Heart right ventricle (tissue), 16 donors: ENCODE measurements around the gene IKBKE. TPM values are rescaled to one million over a fixed set of nuclear protein-coding genes. Genes with fewer than 3 reads are reported as not detected.

Experiments used
- ATAC-seq, 8 donors: fragments of 200-7000 bp; cut with Tn5 transposase; one replicate each; pipeline ENCODE4 v1.9.1; 2020; ENCODE audit warnings: mild to moderate bottlenecking in 8 of 8, moderate library complexity in 8 of 8, moderate number of reproducible peaks in 1 of 8
- DNase-seq, 2 donors: peaks; one replicate each; pipeline ENCODE4 v3.0.0-alpha.2; 2020
- H3K27ac ChIP-seq, 10 donors: fragments of 200-600 bp; sonication (generic) in 2 of 10; one replicate each; pipeline versions ENCODE4 v1.5.0 to v1.8.0; 2020 to 2022; ENCODE audit warnings: mild to moderate bottlenecking in 3 of 10
- H3K27me3 ChIP-seq, 7 donors: fragments of 200-600 bp; one replicate each; pipeline ENCODE4 v1.8.0; 2021 to 2022; ENCODE audit warnings: mild to moderate bottlenecking in 2 of 7
- H3K36me3 ChIP-seq, 9 donors: fragments of 200-600 bp; sonication (generic) in 1 of 9; one replicate each; pipeline versions ENCODE4 v1.5.0 to v1.8.0; 2020 to 2022; ENCODE audit warnings: mild to moderate bottlenecking in 2 of 9
- H3K4me1 ChIP-seq, 9 donors: fragments of 200-600 bp; sonication (generic) in 1 of 9; one replicate each; pipeline versions ENCODE4 v1.5.0 to v1.8.0; 2020 to 2022; ENCODE audit warnings: mild to moderate bottlenecking in 4 of 9
- H3K4me3 ChIP-seq, 10 donors: fragments of 200-600 bp; sonication (generic) in 2 of 10; one replicate each; pipeline versions ENCODE4 v1.5.0 to v1.8.0; 2020 to 2022; ENCODE audit warnings: mild to moderate bottlenecking in 7 of 10, moderate library complexity in 2 of 10
- H3K9me3 ChIP-seq, 11 donors: fragments of 200-600 bp in 10 of 11; sonication (generic) in 2 of 11; one replicate each; pipeline versions ENCODE4 v1.5.0 to v1.8.0; 2013 to 2022; ENCODE audit warnings: mild to moderate bottlenecking in 2 of 11, control low read depth in 1 of 11, moderate library complexity in 1 of 11
- CTCF ChIP-seq, 9 donors: fragments of 200-600 bp; sonication (generic) in 2 of 9; IDR thresholded peaks; one replicate each; pipeline versions ENCODE4 v1.5.0 to v1.8.0; 2021 to 2022; ENCODE audit warnings: antibody characterized with exemption in 9 of 9, mild to moderate bottlenecking in 5 of 9, moderate library complexity in 1 of 9
- WGBS, 2 donors: extraction: QIAGEN DNeasy Blood & Tissue Kit; methylation state at CpG; one replicate each; pipeline ENCODE4 v1.1.7; 2013; ENCODE audit warnings: inconsistent platforms in 1 of 2; 5-methylcytosine and 5-hydroxymethylcytosine counted together
- intact Hi-C, 10 donors: fragments of 100-400 bp; cut with DNase I; formaldehyde crosslinking; loops; one replicate each; pipeline versions ENCODE4 v1.11.1 to v1.14.2; 2022
- polyA plus RNA-seq, 2 donors: library from polyadenylated mRNA; stranded (reverse); fragments of 200-250 nt; gene quantifications; one replicate each; pipeline ENCODE4 v1.2.3, GENCODE V29; 2013
- total RNA-seq, 10 donors: library from RNA; stranded (reverse); fragmentation: NEBNext Ultra II Directional in 3 of 10; extraction: Animal tissue kit (Norgen Biotek cat#: 25700) in 3 of 10; gene quantifications; one replicate each; pipeline versions ENCODE4 v1.2.1 to v1.2.4, GENCODE V29; 2021 to 2023
- donor health status: Arrhythmogenic right ventricular cardiomyopathy.
- donor health status: ischemic (EF 13 %, LVEDD 7.1; RV severe dilation, severe dysfunction).
- donor health status: healthy with polysubstance abuse.
- donor health status: DM: no; HTN: yes; CAD: no.
- donor health status: DM: no; HTN: no; CAD: no.
- donor health status: ischemic (EF 25% LVEDD 6.9; RV normal size, moderate dysfunction).
- donor health status: ischemic (EF 25% LVEDD 5.7; RV mildly dilated, moderate dysfunction).
- donor health status: healthy.
- donor health status: DM: yes; HTN: yes; CAD: no.
- donor health status: Ischemic cardiomyopathy.
- donor health status: ischemic (EF 35%, LVEDD 5.7; RV mildly dilated, moderate dysfunction).
- donor health status: nonischemic (EF 11% LVEDD 7.7; RV severe dilation, severe dysfunction).
- donor health status: DM: yes; HTN: yes; CAD: no.
- donor health status: PGD.
- donor health status: ischemic (EF 29% LVEDD 5.4; RV normal size, mild dysfunction).
- donor health status: nonischemic (EF 23%, LVEDD 6.1; RV moderate dilation, normal function).

IKBKE gene
- total and polyA plus RNA-seq, 12 donors = 0.29 to 5.4 (median 0.79) TPM

DNA sequence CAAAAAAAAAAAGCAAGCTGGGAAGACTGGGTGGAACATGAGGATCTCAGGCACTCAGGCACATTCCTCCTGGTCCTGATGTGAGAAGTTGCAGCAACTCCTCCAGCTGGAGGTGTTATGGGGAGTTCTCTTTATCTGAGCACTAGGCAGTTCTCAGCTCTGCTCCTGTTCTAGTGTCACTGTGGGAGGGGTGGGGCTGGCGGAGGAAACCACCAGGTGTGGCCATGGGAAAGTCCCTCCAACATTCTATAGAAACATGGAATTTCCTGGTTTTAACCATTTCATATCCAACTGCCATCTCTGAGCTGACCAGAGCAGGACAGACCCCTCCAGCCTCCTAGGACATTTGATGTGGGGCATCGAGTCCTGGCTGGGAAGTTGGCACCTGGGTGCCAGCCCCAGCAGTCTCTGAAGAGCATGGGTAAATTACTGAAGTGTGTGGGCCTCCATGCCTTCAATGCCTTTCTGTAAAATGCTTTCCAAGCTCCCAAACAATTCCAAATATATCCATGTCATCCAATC is 804 bp upstream of the IKBKE start:
- no peak for TF ChIP-seq CTCF (IDR thresholded peaks at IDR 0.05)
- DNase-seq (no peak), ATAC-seq (no peak)
- no peaks in the 10 kb centered on the region for H3K9me3 ChIP-seq
- H3K27me3 ChIP-seq = peaks cover 0 to 27% (median 0%) of the 10 kb centered on the region in 7 donors
- H3K4me3 ChIP-seq = peak overlapping the region in 3 of 10 donors; percentile 56 to 70 (median 59)
- H3K4me1 ChIP-seq = peaks cover 4 to 82% (median 26%) of the 10 kb centered on the region in 9 donors
- intact Hi-C loops = no loop called here
- 63 to 75% methylated on average over 2 of the region's 2 CpGs for whole genome bisulfite sequencing, 2 donors
- peaks cover 0 to 15% (median 0%) of the 10 kb centered on the region in 9 donors for H3K36me3 ChIP-seq
- peak overlapping the region in 1 of 10 donors; percentile 87 for H3K27ac ChIP-seq

- Histone ChIP-seq H3K4me1 (peaks cover 4 to 73% (median 26%) of the 10 kb centered on the region in 9 donors), H3K27me3 (peaks cover 0 to 27% (median 0%) of the 10 kb centered on the region in 7 donors), H3K27ac (peak overlapping the region in 2 of 10 donors; percentile 27 to 87), H3K4me3 (peak overlapping the region; percentile 21 to 70 (median 54)), H3K36me3 (peaks cover 0 to 29% (median 0%) of the 10 kb centered on the region in 9 donors), H3K9me3 (no peaks in the 10 kb centered on the region)
- WGBS, 2 donors = 3 to 8% methylated on average over 18 of the region's 18 CpGs
- intact Hi-C loops = loop anchor here in 1 of 10 donors (10.0 kb wide), 1 partner anchor 454 kb away; the partner anchor contains the start of gene FCMR
- no peak for DNase-seq
- TF ChIP-seq CTCF (IDR thresholded peaks at IDR 0.05) = no peak
- ATAC-seq = peak; percentile 28 to 59 (median 48)
Observed at GRCh38 chr1:206470692-206471414, 577 bp downstream of the IKBKE start.

- Histone ChIP-seq H3K9me3 (no peaks in the 10 kb centered on the region), H3K36me3 (peaks cover 0 to 35% (median 0%) of the 10 kb centered on the region in 9 donors), H3K27me3 (peaks cover 0 to 24% (median 0%) of the 10 kb centered on the region in 7 donors), H3K27ac (peak overlapping the region in 1 of 10 donors; percentile 87), H3K4me3 (peak overlapping the region in 4 of 10 donors; percentile 56 to 70 (median 60)), H3K4me1 (peaks cover 4 to 68% (median 26%) of the 10 kb centered on the region in 9 donors)
- intact Hi-C loops = loop anchor here in 1 of 10 donors (10.0 kb wide), 1 partner anchor 453 kb away; the partner anchor contains the start of gene FCMR
- WGBS, 2 donors = 75 to 80% methylated on average over 7 of the region's 7 CpGs
- TF ChIP-seq CTCF (IDR thresholded peaks at IDR 0.05) = no peak
- no peak for ATAC-seq
- DNase-seq = no peak
Observed at GRCh38 chr1:206471415-206471801, 1.1 kb downstream of the IKBKE start.

DNA sequence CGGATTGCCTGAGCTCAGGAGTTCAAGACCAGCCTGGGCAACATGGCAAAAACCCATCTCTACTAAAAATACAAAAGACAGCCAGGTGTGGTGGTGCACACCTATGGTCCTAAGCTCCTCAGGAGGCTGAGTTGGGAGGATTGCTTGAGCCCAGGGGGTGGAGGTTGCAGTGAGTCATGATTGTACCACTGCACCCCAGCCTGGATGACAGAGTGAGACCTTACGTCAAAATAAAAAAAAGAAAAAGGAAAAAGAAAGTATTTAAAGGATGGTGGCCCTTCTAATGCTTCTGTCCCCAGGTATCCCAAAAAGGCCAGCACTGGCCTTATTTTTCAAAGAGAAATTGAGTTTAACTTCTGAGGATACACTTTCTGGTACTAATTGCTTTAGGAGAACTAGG is 1.7 kb downstream of the IKBKE start:
- 88 to 96% methylated on average over 2 of the region's 2 CpGs for WGBS, 2 donors
- Histone ChIP-seq H3K4me1 (peaks cover 4 to 63% (median 25%) of the 10 kb centered on the region in 9 donors), H3K9me3 (no peaks in the 10 kb centered on the region), H3K27me3 (peaks cover 0 to 20% (median 0%) of the 10 kb centered on the region in 7 donors), H3K36me3 (peaks cover 0 to 41% (median 0%) of the 10 kb centered on the region in 9 donors), H3K27ac (peak overlapping the region in 1 of 10 donors; percentile 87), H3K4me3 (peak overlapping the region in 1 of 10 donors; percentile 70)
- no peak for TF ChIP-seq CTCF (IDR thresholded peaks at IDR 0.05)
- no peak for ATAC-seq
- no peak for DNase-seq
- intact Hi-C loops = loop anchor here in 1 of 10 donors (10.0 kb wide), 1 partner anchor 453 kb away; the partner anchor contains the start of gene FCMR
